Endothelial cell of umbilical vein (primary cell): ENCODE data around the gene DLGAP1. TPM values are rescaled to one million over a fixed set of nuclear protein-coding genes. Genes with fewer than 3 reads are reported as not detected.
A peak's percentile ranks its signal among the peaks of the same experiment; 100 is the strongest.

Experiments used
- BruUV-seq: library from RNA; stranded (reverse); fragments of 400-500 nt; replicated peaks from 2 replicates; lab custom pipeline; 2021; lab: Mats Ljungman, UMichigan
- CTCF ChIA-PET: fragments of 300-600, 350-600 bp; sonication (Branson Sonifier 250); formaldehyde crosslinking; loops from one replicate; lab custom pipeline; 2021; ENCODE audit warnings: antibody characterized with exemption, inconsistent platforms; lab: Charles Lee
- POLR2A ChIA-PET: fragments of 300-600, 350-600 bp; sonication (Branson Sonifier 250); formaldehyde crosslinking; loops from one replicate; lab custom pipeline; 2021; ENCODE audit warnings: antibody characterized with exemption, inconsistent platforms; lab: Charles Lee
- DNase-seq: peaks from one replicate; pipeline ENCODE4 v3.0.0-alpha.2; 2011; ENCODE audit warnings: low read depth, low spot score
- FAIRE-seq: peaks from 2 replicates; lab custom pipeline; 2011; peaks lifted over from hg19 to GRCh38; lab: Jason Lieb, UNC
- H2AFZ ChIP-seq: 2 replicates; pipeline ENCODE4 v1.6.0; 2012; ENCODE audit warnings: low read depth, low read length, control low read depth, inconsistent platforms
- H3K27ac ChIP-seq: 2 replicates; pipeline ENCODE4 v1.5.1; 2011; ENCODE audit warnings: low read depth, mild to moderate bottlenecking, control low read depth, low read length, moderate library complexity; ENCODE audit not compliant: insufficient read depth
- H3K27me3 ChIP-seq, 2 experiments: 2 replicates each; pipeline versions ENCODE4 v1.6.0 to v1.6.1; 2011; ENCODE audit warnings: low read length in 2 of 2, mixed read lengths in 1 of 2; ENCODE audit not compliant: control insufficient read depth in 2 of 2, insufficient read depth in 2 of 2
- H3K36me3 ChIP-seq, 2 experiments: 2 replicates in 1 of 2; 3 replicates in 1 of 2; pipeline ENCODE4 v1.5.1; 2011; ENCODE audit warnings: low read length in 2 of 2, mild to moderate bottlenecking in 1 of 2, moderate library complexity in 1 of 2; ENCODE audit not compliant: control insufficient read depth in 2 of 2, insufficient read depth in 2 of 2; ENCODE audit errors: extremely low read depth in 1 of 2
- H3K4me1 ChIP-seq: 3 replicates; pipeline ENCODE4 v1.5.1; 2011; ENCODE audit warnings: mild to moderate bottlenecking, low read length; ENCODE audit not compliant: control insufficient read depth, insufficient read depth; ENCODE audit errors: extremely low read depth
- H3K4me2 ChIP-seq: 2 replicates; pipeline ENCODE4 v1.6.1; 2011; ENCODE audit warnings: low read length, control low read depth, mixed read lengths; ENCODE audit not compliant: insufficient read depth
- H3K4me3 ChIP-seq, 3 experiments: fragments of 200-600 bp in 1 of 3; sonication (generic), shearing (Covaris generic) in 1 of 3; replicated peaks in 1 of 3; 2 replicates each; pipeline ENCODE4 v1.5.1; 2011 to 2016; ENCODE audit warnings: control low read depth in 3 of 3, low read length in 3 of 3, mild to moderate bottlenecking in 2 of 3, inconsistent platforms in 1 of 3, low read depth in 1 of 3, moderate library complexity in 1 of 3; ENCODE audit not compliant: insufficient read depth in 1 of 3
- H3K79me2 ChIP-seq: 2 replicates; pipeline ENCODE4 v1.6.0; 2012; ENCODE audit warnings: low read length, inconsistent platforms; ENCODE audit not compliant: control insufficient read depth, insufficient read depth
- H3K9ac ChIP-seq: replicated peaks from 2 replicates; pipeline ENCODE3; 2011; ENCODE audit warnings: low read length, control low read depth; ENCODE audit not compliant: insufficient read depth; ENCODE audit errors: extremely low read depth
- H3K9me1 ChIP-seq: replicated peaks from 3 replicates; pipeline ENCODE4 v1.6.0; 2011; ENCODE audit warnings: mild to moderate bottlenecking, low read length; ENCODE audit not compliant: control insufficient read depth, insufficient read depth; ENCODE audit errors: extremely low read depth
- H3K9me3 ChIP-seq: replicated peaks from 2 replicates; pipeline ENCODE4 v1.5.1; 2012; ENCODE audit warnings: low read length, inconsistent platforms; ENCODE audit not compliant: control insufficient read depth, insufficient read depth
- H4K20me1 ChIP-seq: replicated peaks from 2 replicates; pipeline ENCODE3; 2011; ENCODE audit warnings: mild to moderate bottlenecking, low read length; ENCODE audit not compliant: control insufficient read depth, insufficient read depth; ENCODE audit errors: extremely low read depth
- EZH2 ChIP-seq: IDR thresholded peaks from 2 replicates; pipeline ENCODE4 v1.6.1; 2012; ENCODE audit warnings: borderline replicate concordance, low read depth, mild to moderate bottlenecking, moderate library complexity, low read length, inconsistent platforms; ENCODE audit not compliant: severe bottlenecking
- FOS ChIP-seq: IDR thresholded peaks from 2 replicates; pipeline ENCODE4 v1.6.1; 2011; ENCODE audit warnings: mild to moderate bottlenecking, low read length, moderate library complexity, borderline replicate concordance; ENCODE audit not compliant: insufficient read depth
- GATA2 ChIP-seq: IDR thresholded peaks from 2 replicates; pipeline ENCODE4 v1.7.0; 2011; ENCODE audit warnings: low read depth, mild to moderate bottlenecking, moderate library complexity, mixed read lengths, low read length; ENCODE audit not compliant: insufficient read length, insufficient read depth
- JUN ChIP-seq: IDR thresholded peaks from 2 replicates; pipeline ENCODE4 v1.6.1; 2011; ENCODE audit warnings: borderline replicate concordance, low read depth; ENCODE audit not compliant: insufficient read length, insufficient read depth
- MYC ChIP-seq: IDR thresholded peaks from one replicate; pipeline ENCODE4 v1.6.1; 2011; ENCODE audit warnings: mild to moderate bottlenecking, low read depth, low read length
- POLR2A ChIP-seq: IDR thresholded peaks from 2 replicates; pipeline ENCODE4 v1.6.1; 2012; ENCODE audit warnings: low read depth, mild to moderate bottlenecking, control low read depth, low read length
- POLR2AphosphoS5 ChIP-seq: IDR thresholded peaks from 2 replicates; pipeline ENCODE4 v1.6.1; 2012; ENCODE audit warnings: low read depth, mild to moderate bottlenecking, control low read depth, low read length, moderate library complexity; ENCODE audit not compliant: insufficient read depth
- dilution Hi-C: fragments of 300-500 bp; cut with MboI; formaldehyde crosslinking; loops from one replicate; pipeline ENCODE4 v1.15.0; 2019; ENCODE audit warnings: low sequenced_read_pairs; ENCODE audit not compliant: extremely low pct_ligation_motif_present
- intact Hi-C: fragments of 100-400 bp; cut with micrococcal nuclease; formaldehyde crosslinking; loops from one replicate; pipeline ENCODE4 v1.10.0; 2022
- polyA plus RNA-seq, 4 experiments: library from polyadenylated mRNA; depleted of rRNA in 3 of 4; stranded (reverse) in 3 of 4; unstranded in 1 of 4; fragments of >200 nt; gene quantifications; 2 replicates each; pipeline versions ENCODE4 v1.2.1 to v1.2.3, GENCODE V29; 2011 to 2012; ENCODE audit warnings: missing spikeins in 1 of 4
- total RNA-seq: library from RNA; stranded (reverse); gene quantifications from 2 replicates; pipeline ENCODE4 v1.2.3, GENCODE V29; 2021
- TF ChIP-seq, protein P1 (sequence below), 2 donors: IDR thresholded peaks; 1 replicate in 1 of 2; 2 replicates in 1 of 2; pipeline ENCODE4 v1.5.1; 2011; ENCODE audit warnings: low read length in 2 of 2, mild to moderate bottlenecking in 2 of 2, moderate library complexity in 2 of 2, control low read depth in 1 of 2, inconsistent platforms in 1 of 2, low read depth in 1 of 2; ENCODE audit not compliant: insufficient read depth in 1 of 2; ENCODE audit errors: extremely low read depth in 1 of 2
- TF ChIP-seq, protein P2 (sequence below): IDR thresholded peaks from 2 replicates; pipeline ENCODE4 v1.6.1; 2011; ENCODE audit not compliant: insufficient read depth, insufficient read length

The DLGAP1 gene
- total and polyA plus RNA-seq, 2 donors (not counting 3 experiments of a cell fraction or from before 2014, with no cell fraction given) = 0.04 TPM; not detected in 1

DNA sequence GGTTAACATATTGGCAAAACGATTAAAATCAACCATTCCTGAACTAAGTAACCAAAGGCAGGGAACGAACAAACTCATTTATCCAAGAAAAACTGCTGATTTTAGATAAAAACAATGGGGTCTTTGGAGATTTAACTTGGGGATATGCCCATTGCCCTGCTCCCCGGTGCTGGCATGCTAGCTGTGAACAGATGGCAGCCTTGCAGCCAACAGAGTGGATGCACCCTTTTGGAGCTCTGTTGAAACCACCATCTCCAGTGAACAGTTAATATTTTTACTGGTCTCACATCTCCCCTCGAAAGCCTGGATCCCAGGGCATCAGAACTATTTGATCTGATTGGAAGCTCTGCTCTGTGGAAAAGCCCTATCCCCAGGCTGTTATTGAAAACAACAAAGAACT is 702.0 kb downstream of the DLGAP1 start:
- Histone ChIP-seq H3K27me3 (no peaks in the 10 kb centered on the region), H3K36me3 (no peaks in the 10 kb centered on the region), H3K79me2 (no peaks in the 10 kb centered on the region), H3K4me3 (no peak overlapping the region), H3K9me3 (no peaks in the 10 kb centered on the region), H4K20me1 (no peaks in the 10 kb centered on the region), H3K9ac (no peak overlapping the region), H2AFZ (no peak overlapping the region), H3K4me2 (no peak overlapping the region), H3K27ac (no peak overlapping the region), H3K9me1 (no peaks in the 10 kb centered on the region), H3K4me1 (peaks cover 7% of the 10 kb centered on the region)
- FAIRE-seq = no peak
- DNase-seq = no peak
- dilution Hi-C loops (no loop called here), intact Hi-C loops (no loop called here)
- ChIA-PET CTCF (interaction anchor here (1.2 kb wide), 1 partner anchor 18 kb away, joined by 6 read pairs; no protein-coding TSS in a partner anchor), POLR2A (no interaction called here)
- no peak for TF ChIP-seq GATA2
- no TSS peak for BruUV-seq

DNA sequence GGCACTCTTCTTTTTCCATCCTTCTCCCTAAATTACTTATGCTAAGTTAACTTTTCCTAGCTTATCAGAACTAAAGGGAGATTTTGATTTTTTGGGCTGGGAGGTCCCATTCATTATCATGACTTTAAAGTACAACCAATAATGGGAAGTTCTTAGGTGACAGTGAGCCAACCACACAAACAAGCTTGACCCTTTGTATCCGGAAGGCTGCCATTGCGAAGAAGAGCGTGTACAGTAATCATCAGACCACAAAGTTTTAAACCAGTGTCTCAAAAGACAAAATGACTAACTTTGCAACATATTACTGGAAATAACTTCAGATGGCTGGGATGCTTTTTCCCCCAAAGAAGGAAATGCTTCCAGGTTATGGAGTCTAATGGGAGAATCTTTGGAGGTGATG is 707.0 kb downstream of the DLGAP1 start:
- Histone ChIP-seq H3K9ac (peak overlapping the region; percentile 62), H3K4me3 (peak overlapping the region in 2 of 3 experiments; percentile 4 to 22), H3K4me2 (peak overlapping the region; percentile 88), H3K79me2 (no peaks in the 10 kb centered on the region), H3K36me3 (no peaks in the 10 kb centered on the region), H3K27me3 (no peaks in the 10 kb centered on the region), H4K20me1 (no peaks in the 10 kb centered on the region), H3K9me3 (no peaks in the 10 kb centered on the region), H3K4me1 (peaks cover 25% of the 10 kb centered on the region), H3K9me1 (no peaks in the 10 kb centered on the region), H2AFZ (peak overlapping the region; percentile 22), H3K27ac (peak overlapping the region; percentile 87)
- TF ChIP-seq, protein P1, sequence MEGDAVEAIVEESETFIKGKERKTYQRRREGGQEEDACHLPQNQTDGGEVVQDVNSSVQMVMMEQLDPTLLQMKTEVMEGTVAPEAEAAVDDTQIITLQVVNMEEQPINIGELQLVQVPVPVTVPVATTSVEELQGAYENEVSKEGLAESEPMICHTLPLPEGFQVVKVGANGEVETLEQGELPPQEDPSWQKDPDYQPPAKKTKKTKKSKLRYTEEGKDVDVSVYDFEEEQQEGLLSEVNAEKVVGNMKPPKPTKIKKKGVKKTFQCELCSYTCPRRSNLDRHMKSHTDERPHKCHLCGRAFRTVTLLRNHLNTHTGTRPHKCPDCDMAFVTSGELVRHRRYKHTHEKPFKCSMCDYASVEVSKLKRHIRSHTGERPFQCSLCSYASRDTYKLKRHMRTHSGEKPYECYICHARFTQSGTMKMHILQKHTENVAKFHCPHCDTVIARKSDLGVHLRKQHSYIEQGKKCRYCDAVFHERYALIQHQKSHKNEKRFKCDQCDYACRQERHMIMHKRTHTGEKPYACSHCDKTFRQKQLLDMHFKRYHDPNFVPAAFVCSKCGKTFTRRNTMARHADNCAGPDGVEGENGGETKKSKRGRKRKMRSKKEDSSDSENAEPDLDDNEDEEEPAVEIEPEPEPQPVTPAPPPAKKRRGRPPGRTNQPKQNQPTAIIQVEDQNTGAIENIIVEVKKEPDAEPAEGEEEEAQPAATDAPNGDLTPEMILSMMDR (IDR thresholded peaks at IDR 0.05; ENCODE audit: extremely low read depth in 1 of 2, insufficient read depth in 1 of 2, low read depth in 1 of 2, low read length in 2 of 2) = no peak
- TF ChIP-seq MYC (no peak), FOS (no peak), JUN (no peak), POLR2A (no peak), POLR2AphosphoS5 (no peak), EZH2 (no peak), GATA2 (no peak)
- TF ChIP-seq, protein P2, sequence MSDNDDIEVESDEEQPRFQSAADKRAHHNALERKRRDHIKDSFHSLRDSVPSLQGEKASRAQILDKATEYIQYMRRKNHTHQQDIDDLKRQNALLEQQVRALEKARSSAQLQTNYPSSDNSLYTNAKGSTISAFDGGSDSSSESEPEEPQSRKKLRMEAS = no peak
- ChIA-PET CTCF (interaction anchor here (1.1 to 1.4 kb wide), 2 partner anchors 38 to 122 kb away, joined by 4 to 7 read pairs; no protein-coding TSS in a partner anchor), POLR2A (interaction anchor here (1.6 kb wide), 1 partner anchor 23 kb away, joined by 5 read pairs; no protein-coding TSS in a partner anchor)
- no peak for FAIRE-seq
- DNase-seq = no peak
- intact Hi-C loops (loop anchor here (5.0 kb wide), 1 partner anchor 296 kb away; the partner anchor contains the start of gene TGIF1), dilution Hi-C loops (no loop called here)
- TSS peak; percentile 93 for BruUV-seq
